Gastrocnemius medialis (tissue), 4 donors: Measurements from ENCODE around the gene IL6. TPM values are rescaled to one million over a fixed set of nuclear protein-coding genes. Genes with fewer than 3 reads are reported as not detected.

Experiments
- ATAC-seq, 2 donors: fragments of 150-250 bp; one replicate each; pipeline ENCODE4 v1.9.1; 2016
- DNase-seq, 2 donors: peaks; one replicate each; pipeline ENCODE4 v3.0.0-alpha.2; 2019
- H3K27ac ChIP-seq, 4 donors: fragments of 200-600 bp; sonication (generic); 1 replicate in 1 of 4; 2 replicates in 3 of 4; pipeline ENCODE4 v1.5.1; 2016 to 2018; ENCODE audit warnings: mild to moderate bottlenecking in 2 of 4, moderate library complexity in 1 of 4
- H3K27me3 ChIP-seq, 3 donors: fragments of 200-600 bp; sonication (generic) in 2 of 3; 1 replicate in 1 of 3; 2 replicates in 2 of 3; pipeline versions ENCODE4 v1.5.1 to v1.6.0; 2016 to 2019; ENCODE audit warnings: mild to moderate bottlenecking in 1 of 3, moderate library complexity in 1 of 3
- H3K36me3 ChIP-seq, 2 donors: fragments of 200-600 bp; sonication (generic) in 1 of 2; one replicate each; pipeline ENCODE4 v1.5.1; 2017 to 2018
- H3K4me1 ChIP-seq, 2 donors: fragments of 200-600 bp; sonication (generic) in 1 of 2; one replicate each; pipeline ENCODE4 v1.5.1; 2016 to 2017; ENCODE audit warnings: mild to moderate bottlenecking in 2 of 2
- H3K4me3 ChIP-seq, 4 donors: fragments of 200-600 bp; sonication (generic) in 3 of 4; 1 replicate in 1 of 4; 2 replicates in 3 of 4; pipeline ENCODE4 v1.5.1; 2016 to 2019; ENCODE audit warnings: mild to moderate bottlenecking in 2 of 4
- H3K9me3 ChIP-seq, 3 donors: fragments of 200-600 bp; sonication (generic) in 2 of 3; 1 replicate in 1 of 3; 2 replicates in 2 of 3; pipeline ENCODE4 v1.5.1; 2016 to 2019
- CTCF ChIP-seq, 5 experiments: fragments of 450-650 bp in 3 of 5; fragments of 200-600 bp in 2 of 5; sonication (generic) in 2 of 5; IDR thresholded peaks in 4 of 5; conservative IDR thresholded peaks in 1 of 5; 1 replicate in 4 of 5; 2 replicates in 1 of 5; pipeline ENCODE4 v1.5.1; 2016 to 2019; ENCODE audit warnings: antibody characterized with exemption in 5 of 5, mild to moderate bottlenecking in 3 of 5, moderate library complexity in 3 of 5
- POLR2A ChIP-seq, 2 donors: fragments of 450-650 bp; IDR thresholded peaks; one replicate each; pipeline ENCODE4 v1.6.1; 2017; ENCODE audit warnings: antibody characterized with exemption in 2 of 2, mild to moderate bottlenecking in 2 of 2, moderate library complexity in 2 of 2
- in situ Hi-C, 4 donors: fragments of 200-750 bp; cut with MboI; loops; one replicate each; pipeline versions ENCODE4 v1.15.0 to v1.8.0; 2017; ENCODE audit warnings: low sequenced_read_pairs in 4 of 4
- intact Hi-C: fragments of 100-400 bp; cut with DNase I; formaldehyde crosslinking; loops from one replicate; pipeline ENCODE4 v1.15.1; 2023; ENCODE audit warnings: low total_unique reads
- total RNA-seq, 4 donors: library from RNA; depleted of rRNA; stranded (reverse); fragments of >200 nt; gene quantifications; one replicate each; pipeline versions ENCODE4 v1.1.0 to v1.2.3, GENCODE V29; 2016

Gene IL6
- total RNA-seq, 4 donors from 2014 or later, result 2.4 to 3.1 TPM; not detected in 2

DNA sequence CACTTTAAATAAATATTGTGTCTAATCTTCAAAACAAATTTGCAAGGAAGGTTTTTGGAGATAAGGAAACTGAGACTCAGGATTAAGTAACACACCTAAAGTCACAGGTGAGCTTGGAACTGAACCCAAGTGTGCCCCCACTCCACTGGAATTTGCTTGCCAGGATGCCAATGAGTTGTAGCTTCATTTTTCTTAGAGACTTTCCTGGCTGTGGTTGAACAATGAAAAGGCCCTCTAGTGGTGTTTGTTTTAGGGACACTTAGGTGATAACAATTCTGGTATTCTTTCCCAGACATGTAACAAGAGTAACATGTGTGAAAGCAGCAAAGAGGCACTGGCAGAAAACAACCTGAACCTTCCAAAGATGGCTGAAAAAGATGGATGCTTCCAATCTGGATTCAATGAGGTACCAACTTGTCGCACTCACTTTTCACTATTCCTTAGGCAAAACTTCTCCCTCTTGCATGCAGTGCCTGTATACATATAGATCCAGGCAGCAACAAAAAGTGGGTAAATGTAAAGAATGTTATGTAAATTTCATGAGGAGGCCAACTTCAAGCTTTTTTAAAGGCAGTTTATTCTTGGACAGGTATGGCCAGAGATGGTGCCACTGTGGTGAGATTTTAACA lies 1.5 kb downstream of the IL6 start:
- TF ChIP-seq POLR2A (IDR thresholded peaks at IDR 0.05), result no peak
- peak in 2 of 5 experiments; percentile 21 to 44 for TF ChIP-seq CTCF (IDR thresholded peaks at IDR 0.05 in 4 of 5, conservative IDR thresholded peaks at IDR 0.05 in 1 of 5)
- Histone ChIP-seq H3K4me3 (no peak overlapping the region), H3K9me3 (no peaks in the 10 kb centered on the region), H3K36me3 (no peaks in the 10 kb centered on the region), H3K27me3 (no peaks in the 10 kb centered on the region), H3K27ac (peak overlapping the region in 2 of 4 donors; percentile 54 to 71), H3K4me1 (peaks cover 39 to 44% of the 10 kb centered on the region in 2 donors)
- DNase-seq (no peak), ATAC-seq (no peak)
- in situ Hi-C loops (loop anchor here (5.0 to 25.0 kb wide), 4 partner anchors 164 to 334 kb away; no protein-coding TSS in a partner anchor), intact Hi-C loops (loop anchor here (5.0 kb wide), 1 partner anchor 94 kb away; the partner anchor contains the start of gene TOMM7)

DNA sequence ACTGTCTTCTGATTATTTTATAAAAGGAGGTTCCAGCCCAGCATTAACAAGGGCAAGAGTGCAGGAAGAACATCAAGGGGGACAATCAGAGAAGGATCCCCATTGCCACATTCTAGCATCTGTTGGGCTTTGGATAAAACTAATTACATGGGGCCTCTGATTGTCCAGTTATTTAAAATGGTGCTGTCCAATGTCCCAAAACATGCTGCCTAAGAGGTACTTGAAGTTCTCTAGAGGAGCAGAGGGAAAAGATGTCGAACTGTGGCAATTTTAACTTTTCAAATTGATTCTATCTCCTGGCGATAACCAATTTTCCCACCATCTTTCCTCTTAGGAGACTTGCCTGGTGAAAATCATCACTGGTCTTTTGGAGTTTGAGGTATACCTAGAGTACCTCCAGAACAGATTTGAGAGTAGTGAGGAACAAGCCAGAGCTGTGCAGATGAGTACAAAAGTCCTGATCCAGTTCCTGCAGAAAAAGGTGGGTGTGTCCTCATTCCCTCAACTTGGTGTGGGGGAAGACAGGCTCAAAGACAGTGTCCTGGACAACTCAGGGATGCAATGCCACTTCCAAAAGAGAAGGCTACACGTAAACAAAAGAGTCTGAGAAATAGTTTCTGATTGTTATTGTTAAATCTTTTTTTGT lies 2.3 kb downstream of the IL6 start:
- H3K36me3 ChIP-seq, result no peaks in the 10 kb centered on the region
- DNase-seq, result no peak
- H3K4me1 ChIP-seq, result peaks cover 33 to 36% of the 10 kb centered on the region in 2 donors
- no peaks in the 10 kb centered on the region for H3K9me3 ChIP-seq
- intact Hi-C loops, result loop anchor here (5.0 kb wide), 1 partner anchor 93 kb away; the partner anchor contains the start of gene TOMM7
- H3K4me3 ChIP-seq, result no peak overlapping the region
- no peak for ATAC-seq
- no peak overlapping the region for H3K27ac ChIP-seq
- in situ Hi-C loops, result loop anchor here (5.0 to 25.0 kb wide), 4 partner anchors 165 to 333 kb away; no protein-coding TSS in a partner anchor
- TF ChIP-seq CTCF (IDR thresholded peaks at IDR 0.05 in 4 of 5, conservative IDR thresholded peaks at IDR 0.05 in 1 of 5) (no peak), POLR2A (IDR thresholded peaks at IDR 0.05) (no peak)
- H3K27me3 ChIP-seq, result no peaks in the 10 kb centered on the region

- no peak overlapping the region for H3K27ac ChIP-seq
- H3K9me3 ChIP-seq, result no peaks in the 10 kb centered on the region
- H3K4me1 ChIP-seq, result peaks cover 25 to 27% of the 10 kb centered on the region in 2 donors
- intact Hi-C loops (no loop called here), in situ Hi-C loops (loop anchor here in 1 of 4 donors (5.0 to 25.0 kb wide), 2 partner anchors 168 to 332 kb away; no protein-coding TSS in a partner anchor)
- TF ChIP-seq CTCF (IDR thresholded peaks at IDR 0.05 in 4 of 5, conservative IDR thresholded peaks at IDR 0.05 in 1 of 5), result no peak
- TF ChIP-seq POLR2A (IDR thresholded peaks at IDR 0.05), result no peak
- H3K27me3 ChIP-seq, result no peaks in the 10 kb centered on the region
- DNase-seq (no peak), ATAC-seq (no peak)
- H3K4me3 ChIP-seq, result no peak overlapping the region
- no peaks in the 10 kb centered on the region for H3K36me3 ChIP-seq
Measured at GRCh38 chr7:22730066-22730710, 3.2 kb downstream of the IL6 start.

- intact Hi-C loops, result no loop called here
Measured at GRCh38 chr7:22730921-22731654, 4.1 kb downstream of the IL6 start.

More at GRCh38 chr7:22730921-22731654, 4.1 kb downstream of the IL6 start:
- ATAC-seq, result no peak
- no peak for TF ChIP-seq POLR2A (IDR thresholded peaks at IDR 0.05)
- TF ChIP-seq CTCF (IDR thresholded peaks at IDR 0.05 in 4 of 5, conservative IDR thresholded peaks at IDR 0.05 in 1 of 5), result no peak
- H3K36me3 ChIP-seq, result no peaks in the 10 kb centered on the region
- H3K9me3 ChIP-seq, result no peaks in the 10 kb centered on the region
- no peak overlapping the region for H3K4me3 ChIP-seq
- DNase-seq, result no peak
- in situ Hi-C loops, result loop anchor here in 1 of 4 donors (5.0 to 25.0 kb wide), 2 partner anchors 169 to 331 kb away; no protein-coding TSS in a partner anchor
- H3K4me1 ChIP-seq, result peaks cover 17 to 19% of the 10 kb centered on the region in 2 donors
- H3K27ac ChIP-seq, result no peak overlapping the region
- no peaks in the 10 kb centered on the region for H3K27me3 ChIP-seq
